ENCODE measurements around the gene TEX11.

TEX11 gene

DNA sequence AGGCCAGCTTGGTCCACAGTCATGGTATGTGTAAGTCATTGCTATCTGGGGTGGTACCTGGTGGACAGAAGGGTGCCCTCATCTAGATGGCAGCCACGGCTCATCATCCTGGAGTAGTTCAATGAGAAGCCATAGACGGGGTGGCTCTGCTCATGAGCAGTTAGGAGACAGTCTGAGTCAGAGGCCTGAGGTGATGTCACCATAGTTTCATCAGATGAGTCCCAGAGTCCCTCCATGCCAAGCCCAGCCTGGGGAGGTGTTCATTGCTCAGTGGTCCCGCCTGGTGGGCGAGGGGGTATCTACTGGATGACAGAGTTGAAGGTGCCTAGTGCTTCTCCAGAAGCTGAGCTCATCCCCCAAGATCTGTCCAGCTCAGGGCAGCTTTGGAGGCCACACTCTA, 414.1 kb downstream of the TEX11 start:
- no peak for DNase-seq (ENCODE audit: low spot score)

DNA sequence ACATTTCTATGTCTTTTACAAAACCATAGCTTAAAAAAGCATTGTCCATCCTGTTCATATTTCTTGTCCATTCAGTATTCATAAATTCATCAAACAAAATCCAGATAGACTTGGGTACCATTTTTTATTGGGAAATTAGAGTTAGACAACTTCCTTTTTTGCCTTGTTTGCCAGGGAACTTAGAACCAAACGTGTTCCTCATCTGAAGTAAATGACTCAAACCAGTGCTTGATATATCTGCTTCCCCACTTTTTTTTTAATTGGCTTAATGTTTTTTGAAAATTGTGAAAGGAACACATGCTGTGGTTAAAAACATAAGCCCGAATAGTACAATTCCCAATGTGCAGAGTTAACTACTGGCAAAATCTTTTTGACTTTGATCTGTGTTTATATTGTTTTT, 419.7 kb downstream of the TEX11 start:
- DNase-seq (ENCODE audit: low spot score) = no peak

DNA sequence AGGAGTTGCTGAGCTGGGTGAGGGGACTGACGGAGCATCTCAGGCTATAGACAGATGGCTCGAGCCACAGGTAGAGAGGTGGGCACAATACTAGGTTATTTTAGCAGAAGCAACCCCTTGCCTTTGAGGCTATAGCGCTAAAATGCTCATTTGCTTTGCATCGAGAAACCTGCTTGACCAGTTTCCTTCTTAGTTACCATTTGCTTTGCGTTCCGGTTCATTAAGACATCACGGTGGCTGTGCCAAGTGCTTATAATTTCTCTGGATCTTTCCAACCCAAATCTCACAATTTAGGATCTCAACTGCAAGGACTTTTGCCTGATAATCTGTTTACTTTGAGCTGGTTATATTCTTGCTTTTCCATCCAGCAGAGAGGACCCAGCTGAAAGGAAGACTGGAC, 423.0 kb downstream of the TEX11 start:
- DNase-seq (ENCODE audit: low spot score) = no peak

DNA sequence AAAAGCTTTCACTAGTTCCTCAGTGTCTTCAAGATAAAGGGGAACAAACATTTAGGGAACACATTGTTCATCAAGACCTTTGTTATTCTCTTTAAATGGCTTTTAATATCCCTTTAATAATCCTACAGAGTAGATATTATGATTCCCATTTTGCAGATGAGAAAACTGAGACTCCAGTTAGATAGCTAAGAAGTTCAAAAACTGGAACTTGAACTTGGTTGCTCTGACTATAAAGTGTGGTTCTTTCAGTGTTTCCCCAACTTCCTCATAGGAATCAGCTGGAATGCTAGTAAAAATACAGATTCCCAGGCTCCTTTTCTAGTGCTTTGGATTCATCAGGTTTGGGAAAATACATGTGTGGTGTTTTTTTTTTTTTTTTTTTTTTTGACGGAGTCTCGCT, 426.2 kb downstream of the TEX11 start:
- DNase-seq (ENCODE audit: low spot score) = no peak

DNA sequence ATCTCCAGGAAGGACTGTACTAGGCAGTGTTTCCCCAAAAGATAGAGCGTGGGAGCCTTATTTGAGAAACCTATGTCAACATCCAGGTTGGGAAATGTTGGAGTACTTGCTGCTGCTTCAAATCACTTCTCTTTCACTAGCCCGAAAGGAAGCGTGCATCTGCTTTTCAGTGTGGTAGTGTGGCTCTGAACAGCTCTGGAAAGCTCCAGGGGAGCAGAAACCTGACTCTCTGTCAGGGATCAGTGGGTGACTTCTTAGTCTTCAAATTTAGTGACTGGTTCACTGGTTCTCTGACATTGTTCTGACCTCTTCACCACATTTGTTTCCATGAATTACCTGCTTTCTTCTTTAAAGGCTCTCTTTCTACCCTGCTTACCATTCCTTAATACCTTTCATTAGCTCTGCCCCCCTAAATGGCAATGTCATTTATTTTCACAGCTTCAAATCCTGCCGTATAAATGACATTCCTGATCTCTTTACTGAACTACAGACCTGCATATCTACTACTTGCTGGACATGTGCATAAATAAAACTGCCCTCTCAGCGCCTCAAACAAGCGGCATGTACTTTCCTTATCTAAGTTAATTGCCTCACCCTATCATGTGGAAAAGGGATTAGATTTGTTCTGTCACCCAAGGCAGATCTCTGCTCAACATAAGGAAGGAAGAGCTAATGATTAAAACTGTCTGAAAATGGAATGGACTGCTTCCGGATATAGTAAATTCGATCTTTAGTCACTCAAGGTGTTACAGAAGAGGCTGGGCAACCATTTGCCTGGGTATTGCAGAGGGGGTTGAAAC, 426.8 kb downstream of the TEX11 start:
- no peak for DNase-seq (ENCODE audit: low spot score)

DNA sequence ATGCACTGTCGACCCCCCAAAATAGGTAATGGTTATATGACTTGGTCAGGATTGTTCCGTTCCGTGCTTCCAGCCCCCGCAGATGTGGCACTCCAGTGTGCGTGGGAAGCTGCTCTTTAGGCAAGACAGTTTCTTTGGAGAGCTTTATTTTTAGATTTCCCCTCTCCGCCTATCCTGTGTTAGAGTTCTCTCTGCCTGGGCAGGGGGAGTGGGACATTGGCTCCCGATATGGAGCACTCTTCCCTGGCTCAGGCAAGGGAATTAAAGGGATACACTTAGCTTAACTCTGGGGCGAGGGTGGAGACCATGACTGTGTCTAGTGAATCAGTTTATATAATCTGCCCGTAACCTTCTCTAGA, 427.9 kb downstream of the TEX11 start:
- DNase-seq (ENCODE audit: low spot score) = no peak

DNA sequence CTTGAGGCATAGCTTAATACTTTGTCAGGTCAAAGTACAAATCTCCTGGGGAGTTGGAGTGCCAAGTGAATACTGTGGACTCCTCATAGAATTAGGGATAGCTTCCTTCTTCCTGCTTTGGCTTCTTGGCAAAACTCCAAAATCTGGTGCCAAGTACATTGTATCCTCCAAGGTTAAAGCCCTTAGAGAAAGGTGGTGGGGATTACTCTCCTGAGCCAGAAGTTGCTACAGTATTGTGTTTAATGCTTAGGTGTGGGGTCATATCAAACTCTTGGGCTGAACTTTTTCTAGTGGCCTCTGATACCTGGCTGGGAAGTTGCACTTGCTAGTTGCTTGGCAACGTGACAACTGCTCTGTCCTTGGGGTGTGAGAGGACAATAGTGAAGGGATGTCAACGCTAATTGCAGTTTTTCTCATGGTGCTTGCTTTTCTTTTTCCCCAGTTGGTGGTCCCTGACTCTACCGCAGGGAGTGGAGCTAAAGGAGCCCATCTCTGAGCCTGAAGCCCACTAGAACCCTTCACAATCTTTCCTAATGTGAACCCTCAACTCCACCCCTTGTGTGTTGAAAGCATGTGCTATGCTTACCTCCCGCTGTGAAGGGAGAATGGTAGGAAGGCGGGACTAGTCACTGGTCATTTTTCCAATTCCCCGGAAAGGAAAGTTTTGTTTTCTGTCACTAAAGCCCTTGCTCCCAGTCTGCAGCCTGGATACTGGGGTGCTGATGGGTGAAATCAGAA, 428.4 kb downstream of the TEX11 start:
- DNase-seq (ENCODE audit: low spot score) = no peak

DNA sequence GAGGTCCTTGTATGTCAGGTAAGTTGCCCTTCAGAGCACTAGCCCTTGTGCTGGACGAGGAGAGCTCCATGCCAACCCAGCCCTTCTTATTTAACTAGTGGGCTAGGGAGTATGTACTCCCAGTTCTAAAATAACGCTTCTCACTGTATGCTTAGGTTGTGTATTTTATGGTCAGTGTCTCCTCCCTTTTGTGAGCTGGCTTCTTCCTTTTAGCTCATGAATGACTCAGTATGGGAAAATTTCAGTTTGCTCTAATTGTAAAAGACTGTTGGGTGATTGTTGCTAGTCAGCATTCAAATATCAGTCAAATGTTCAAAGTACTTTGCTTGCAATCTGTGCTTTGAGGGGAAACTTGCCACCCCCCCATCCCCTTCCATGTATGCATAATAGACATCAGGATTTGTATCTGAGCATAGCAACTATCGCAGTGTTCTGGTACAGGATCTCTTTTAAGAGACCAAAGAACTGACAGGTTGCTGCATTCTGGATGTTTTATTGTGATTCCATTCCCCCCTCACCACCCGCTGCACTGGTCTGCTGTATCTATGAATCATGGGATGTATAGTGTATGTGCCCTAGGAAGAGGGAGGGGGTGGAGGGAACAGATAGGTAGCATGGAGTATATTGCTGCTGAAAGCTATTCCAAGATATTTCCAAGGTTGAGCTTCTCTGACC, 429.1 kb downstream of the TEX11 start:
- DNase-seq (ENCODE audit: low spot score) = no peak

Measured in germinal center (tissue), 1 donor.